Left ventricle myocardium superior (tissue), 1 donor: Measurements from ENCODE around the gene PRDX4. TPM values are rescaled to one million over a fixed set of nuclear protein-coding genes. Genes with fewer than 3 reads are reported as not detected.
A peak's percentile ranks its signal among the peaks of the same experiment; 100 is the strongest.
"Not testable (repeated sequence)": the region's sequence is repeated elsewhere in the genome, so short reads cannot be mapped to it uniquely, and the experiment has no call there.

Experiments
- ATAC-seq: fragments of 200-7000 bp; cut with Tn5 transposase; one replicate; pipeline ENCODE4 v1.9.1; 2020; ENCODE audit warnings: mild to moderate bottlenecking, moderate library complexity
- DNase-seq: peaks from one replicate; pipeline ENCODE4 v3.0.0-alpha.2; 2020
- intact Hi-C: fragments of 100-400 bp; cut with micrococcal nuclease; formaldehyde crosslinking; loops from one replicate; pipeline ENCODE4 v1.11.0; 2022
- total RNA-seq: library from RNA; stranded (reverse); fragmentation: NEBNext Ultra II Directional; extraction: Animal tissue kit (Norgen Biotek cat#: 25700); gene quantifications from one replicate; pipeline ENCODE4 v1.2.1, GENCODE V29; 2021
- donor health status: DM: no; HTN: yes; CAD: no; lungs with severe emphysema.

The PRDX4 gene
- total RNA-seq, 1 donor from 2014 or later, result 43.6 TPM

- no peak for DNase-seq
- intact Hi-C loops, result no loop called here
These were observed 1.0 kb upstream of the PRDX4 start for GRCh38 chrX:23666282-23666681.

GRCh38 chrX:23668335-23668734 lies 1.0 kb downstream of the PRDX4 start:
- ATAC-seq (no peak), DNase-seq (no peak)
- intact Hi-C loops, result no loop called here

More at GRCh38 chrX:23666282-23666681, 1.0 kb upstream of the PRDX4 start:
- ATAC-seq, result no peak

GRCh38 chrX:23670528-23670927 lies 3.2 kb downstream of the PRDX4 start:
- no peak for ATAC-seq
- DNase-seq, result no peak
- intact Hi-C loops, result no loop called here

- intact Hi-C loops, result no loop called here
- DNase-seq (no peak), ATAC-seq (peak; percentile 73)
These were observed 5.8 kb downstream of the PRDX4 start for GRCh38 chrX:23673108-23673507.

- intact Hi-C loops, ATAC-seq, DNase-seq: not testable (repeated sequence)
These were observed 9.2 kb downstream of the PRDX4 start for GRCh38 chrX:23676486-23676885.

- ATAC-seq (no peak), DNase-seq (no peak)
- intact Hi-C loops, result no loop called here
These were observed 24.9 kb downstream of the PRDX4 start for GRCh38 chrX:23692166-23692565.

GRCh38 chrX:23694606-23695005 lies 27.3 kb downstream of the PRDX4 start:
- peak; percentile 53 for ATAC-seq
- intact Hi-C loops, result no loop called here
- DNase-seq, result peak; percentile 44

GRCh38 chrX:23699636-23700194 lies 32.4 kb downstream of the PRDX4 start:
- DNase-seq (no peak), ATAC-seq (peak; percentile 44)
- intact Hi-C loops, result no loop called here

GRCh38 chrX:23704673-23705206 lies 37.4 kb downstream of the PRDX4 start:
- no peak for ATAC-seq
- intact Hi-C loops, result no loop called here
- no peak for DNase-seq

GRCh38 chrX:23705235-23705634 lies 37.9 kb downstream of the PRDX4 start:
- DNase-seq (no peak), ATAC-seq (no peak)
- intact Hi-C loops, result no loop called here

- DNase-seq, result no peak
- intact Hi-C loops, result no loop called here
- ATAC-seq, result no peak
These were observed 52.9 kb downstream of the PRDX4 start for GRCh38 chrX:23720117-23720677.

GRCh38 chrX:23726191-23726590 lies 58.9 kb downstream of the PRDX4 start:
- DNase-seq (no peak), ATAC-seq (no peak)
- intact Hi-C loops, result no loop called here

GRCh38 chrX:23727206-23727605 lies 59.9 kb downstream of the PRDX4 start:
- DNase-seq (no peak), ATAC-seq (no peak)
- intact Hi-C loops, result no loop called here

GRCh38 chrX:23729214-23729613 lies 61.9 kb downstream of the PRDX4 start:
- no peak for DNase-seq
- intact Hi-C loops, result no loop called here

GRCh38 chrX:23731951-23732350 lies 64.7 kb downstream of the PRDX4 start:
- ATAC-seq, result no peak
- intact Hi-C loops, result no loop called here
- DNase-seq, result no peak

More at GRCh38 chrX:23729214-23729613, 61.9 kb downstream of the PRDX4 start:
- no peak for ATAC-seq

GRCh38 chrX:23732704-23733103 lies 65.4 kb downstream of the PRDX4 start:
- intact Hi-C loops, result no loop called here
- DNase-seq, result no peak
- no peak for ATAC-seq

Other genes starting within 250 kb of the PRDX4 start
- gene ACOT9, start 75.8 kb downstream of the PRDX4 start, total RNA-seq, result 41.8 TPM
- 145 TPM for gene SAT1, start 115.7 kb downstream of the PRDX4 start, total RNA-seq
- gene APOO, start 240.4 kb downstream of the PRDX4 start, total RNA-seq, result 105 TPM
- gene CXorf58, start 240.5 kb downstream of the PRDX4 start, total RNA-seq, result not detected